GM18511 (cell line): ENCODE data around the gene WDR45B.
"Not testable (repeated sequence)": the region's sequence is repeated elsewhere in the genome, so short reads cannot be mapped to it uniquely, and the experiment has no call there.

Source experiments
- ATAC-seq: cut with Tn5 transposase; IDR thresholded peaks from one replicate; pipeline ENCODE4 v1.9.1; 2021; ENCODE audit warnings: mild to moderate bottlenecking, moderate library complexity; ENCODE audit not compliant: unreplicated experiment

WDR45B gene

GRCh38 chr17:82658796-82659452 lies 10.7 kb upstream of the WDR45B start:
- ATAC-seq = no peak

- no peak for ATAC-seq
These were observed 10.1 kb upstream of the WDR45B start for GRCh38 chr17:82658331-82658730.

GRCh38 chr17:82657926-82658325 lies 9.7 kb upstream of the WDR45B start:
- ATAC-seq = no peak

GRCh38 chr17:82656266-82656665 lies 8.0 kb upstream of the WDR45B start:
- no peak for ATAC-seq

- ATAC-seq = no peak
These were observed 7.3 kb upstream of the WDR45B start for GRCh38 chr17:82655523-82655922.

- no peak for ATAC-seq
These were observed 6.8 kb upstream of the WDR45B start for GRCh38 chr17:82655038-82655479.

- not testable (repeated sequence) for ATAC-seq
These were observed 6.4 kb upstream of the WDR45B start for GRCh38 chr17:82654611-82655010.

- no peak for ATAC-seq
These were observed 5.6 kb upstream of the WDR45B start for GRCh38 chr17:82653651-82654528.

- no peak for ATAC-seq
These were observed 2.5 kb upstream of the WDR45B start for GRCh38 chr17:82650723-82651122.

GRCh38 chr17:82649501-82650261 lies 1.4 kb upstream of the WDR45B start:
- ATAC-seq = no peak

- no peak for ATAC-seq
These were observed 593 bp upstream of the WDR45B start for GRCh38 chr17:82648742-82649331.

- ATAC-seq = peak; percentile 22
These were observed 565 bp downstream of the WDR45B start for GRCh38 chr17:82647593-82648164.

GRCh38 chr17:82645516-82645915 lies 2.7 kb downstream of the WDR45B start:
- ATAC-seq = no peak

- ATAC-seq = no peak
These were observed 4.1 kb downstream of the WDR45B start for GRCh38 chr17:82644148-82644547.

GRCh38 chr17:82642022-82642421 lies 6.2 kb downstream of the WDR45B start:
- no peak for ATAC-seq

- no peak for ATAC-seq
These were observed 8.2 kb downstream of the WDR45B start for GRCh38 chr17:82640036-82640435.

GRCh38 chr17:82639628-82640027 lies 8.6 kb downstream of the WDR45B start:
- no peak for ATAC-seq

GRCh38 chr17:82638183-82638773 lies 10.0 kb downstream of the WDR45B start:
- ATAC-seq = no peak

GRCh38 chr17:82636626-82637598 lies 11.3 kb downstream of the WDR45B start:
- ATAC-seq = no peak
